ENCODE measurements around the gene RXRB. TPM values are rescaled to one million over a fixed set of nuclear protein-coding genes. Genes with fewer than 3 reads are reported as not detected.

RXRB gene
- total and polyA plus RNA-seq, 2 donors (not counting 3 experiments of a cell fraction or from before 2014, with no cell fraction given) = 43.4 to 44.4 TPM

GRCh38 chr6:33190504-33191107 lies 9.9 kb downstream of the RXRB start:
- ChIA-PET CTCF (interaction anchor here (1.2 to 1.7 kb wide), 4 partner anchors 18 to 64 kb away, joined by 3 to 6 read pairs (median 4); partner anchors contain the start of gene RING1), POLR2A (no interaction called here)
- intact Hi-C loops (cut with micrococcal nuclease) = no loop called here
- Histone ChIP-seq H3K4me3 (replicated peaks in 1 of 3; ENCODE audit: insufficient read depth in 1 of 3, low read depth in 1 of 3, low read length in 3 of 3) (no peak overlapping the region), H3K9me3 (replicated peaks; ENCODE audit: control insufficient read depth, insufficient read depth, low read length) (no peaks in the 10 kb centered on the region), H3K4me2 (ENCODE audit: insufficient read depth, low read length) (no peak overlapping the region), H3K9me1 (replicated peaks; ENCODE audit: control insufficient read depth, extremely low read depth, insufficient read depth, low read length) (no peaks in the 10 kb centered on the region), H3K27ac (ENCODE audit: insufficient read depth, low read depth, low read length) (no peak overlapping the region), H4K20me1 (replicated peaks; ENCODE audit: control insufficient read depth, extremely low read depth, insufficient read depth, low read length) (no peaks in the 10 kb centered on the region), H3K79me2 (ENCODE audit: control insufficient read depth, insufficient read depth, low read length) (no peaks in the 10 kb centered on the region), H3K27me3 (ENCODE audit: control insufficient read depth in 2 of 2, insufficient read depth in 2 of 2, low read length in 2 of 2) (peaks cover 21 to 28% of the 10 kb centered on the region in 2 experiments), H3K9ac (replicated peaks; ENCODE audit: extremely low read depth, insufficient read depth, low read length) (no peak overlapping the region), H2AFZ (ENCODE audit: low read depth, low read length) (no peak overlapping the region), H3K4me1 (ENCODE audit: control insufficient read depth, extremely low read depth, insufficient read depth, low read length) (peaks cover 6% of the 10 kb centered on the region), H3K36me3 (ENCODE audit: control insufficient read depth in 2 of 2, extremely low read depth in 1 of 2, insufficient read depth in 2 of 2, low read length in 2 of 2) (peaks cover 0 to 19% of the 10 kb centered on the region in 2 experiments)
- FAIRE-seq = no peak
- TF ChIP-seq GATA2 (IDR thresholded peaks at IDR 0.05; ENCODE audit: insufficient read depth, insufficient read length, low read depth, low read length) = no peak
- dilution Hi-C loops (cut with MboI; ENCODE audit: extremely low pct_ligation_motif_present, low sequenced_read_pairs) = no loop called here
- no TSS peak for BruUV-seq (replicated peaks)
- no peak for DNase-seq (ENCODE audit: low read depth, low spot score)

GRCh38 chr6:33189625-33190448 lies 10.6 kb downstream of the RXRB start:
- dilution Hi-C loops (cut with MboI; ENCODE audit: extremely low pct_ligation_motif_present, low sequenced_read_pairs) = no loop called here
- Histone ChIP-seq H2AFZ (ENCODE audit: low read depth, low read length) (no peak overlapping the region), H3K4me3 (replicated peaks in 1 of 3; ENCODE audit: insufficient read depth in 1 of 3, low read depth in 1 of 3, low read length in 3 of 3) (no peak overlapping the region), H3K4me2 (ENCODE audit: insufficient read depth, low read length) (no peak overlapping the region), H3K9me3 (replicated peaks; ENCODE audit: control insufficient read depth, insufficient read depth, low read length) (no peaks in the 10 kb centered on the region), H3K9me1 (replicated peaks; ENCODE audit: control insufficient read depth, extremely low read depth, insufficient read depth, low read length) (no peaks in the 10 kb centered on the region), H3K79me2 (ENCODE audit: control insufficient read depth, insufficient read depth, low read length) (no peaks in the 10 kb centered on the region), H3K36me3 (ENCODE audit: control insufficient read depth in 2 of 2, extremely low read depth in 1 of 2, insufficient read depth in 2 of 2, low read length in 2 of 2) (peaks cover 0 to 11% of the 10 kb centered on the region in 2 experiments), H3K27me3 (ENCODE audit: control insufficient read depth in 2 of 2, insufficient read depth in 2 of 2, low read length in 2 of 2) (peaks cover 21 to 28% of the 10 kb centered on the region in 2 experiments), H4K20me1 (replicated peaks; ENCODE audit: control insufficient read depth, extremely low read depth, insufficient read depth, low read length) (no peaks in the 10 kb centered on the region), H3K27ac (ENCODE audit: insufficient read depth, low read depth, low read length) (no peak overlapping the region), H3K4me1 (ENCODE audit: control insufficient read depth, extremely low read depth, insufficient read depth, low read length) (peaks cover 6% of the 10 kb centered on the region), H3K9ac (replicated peaks; ENCODE audit: extremely low read depth, insufficient read depth, low read length) (no peak overlapping the region)
- CTCF ChIA-PET = interaction anchor here (1.0 to 1.7 kb wide), 6 partner anchors 8 to 63 kb away, joined by 3 to 6 read pairs (median 3); partner anchors contain the start of gene RING1
- BruUV-seq (replicated peaks) = no TSS peak
- FAIRE-seq (no peak), DNase-seq (ENCODE audit: low read depth, low spot score) (no peak)
- POLR2A ChIA-PET = interaction anchor here (0.6 kb wide), 1 partner anchor 178 kb away, joined by 4 read pairs; no protein-coding TSS in a partner anchor
- intact Hi-C loops (cut with micrococcal nuclease) = no loop called here
- TF ChIP-seq CTCF (IDR thresholded peaks at IDR 0.05; ENCODE audit: extremely low read depth in 1 of 2, insufficient read depth in 1 of 2, low read depth in 1 of 2, low read length in 2 of 2) = no peak
- no peak for TF ChIP-seq FOS (IDR thresholded peaks at IDR 0.05; ENCODE audit: borderline replicate concordance, insufficient read depth, low read length)
- no peak for TF ChIP-seq JUN (IDR thresholded peaks at IDR 0.05; ENCODE audit: borderline replicate concordance, insufficient read depth, insufficient read length, low read depth)
- no peak for TF ChIP-seq EZH2 (IDR thresholded peaks at IDR 0.05; ENCODE audit: borderline replicate concordance, low read depth, low read length, severe bottlenecking)
- TF ChIP-seq GATA2 (IDR thresholded peaks at IDR 0.05; ENCODE audit: insufficient read depth, insufficient read length, low read depth, low read length) = no peak
- TF ChIP-seq MAX (IDR thresholded peaks at IDR 0.05; ENCODE audit: insufficient read depth, insufficient read length) = no peak
- no peak for TF ChIP-seq POLR2AphosphoS5 (IDR thresholded peaks at IDR 0.05; ENCODE audit: insufficient read depth, low read depth, low read length)
- TF ChIP-seq MYC (IDR thresholded peaks at IDR 0.05; ENCODE audit: low read depth, low read length) = no peak
- TF ChIP-seq POLR2A (IDR thresholded peaks at IDR 0.05; ENCODE audit: low read depth, low read length) = no peak
